Measurements from ENCODE around the gene CDON.

GRCh38 chr11:126080161-126080941 lies 17.7 kb upstream of the CDON start:
- TF ChIP-seq CTCF (conservative IDR thresholded peaks at IDR 0.05; ENCODE audit: low read depth, low read length) (no peak), EZH2 (IDR thresholded peaks at IDR 0.05; ENCODE audit: low read length, unreplicated experiment) (no peak), EZH2phosphoT487 (IDR thresholded peaks at IDR 0.05; ENCODE audit: borderline replicate concordance, low read length) (no peak)
